HFFc6 (cell line): ENCODE data around the gene ROPN1L. TPM values are rescaled to one million over a fixed set of nuclear protein-coding genes. Genes with fewer than 3 reads are reported as not detected.

Source experiments
- DNase-seq: peaks from one replicate; pipeline ENCODE4 v3.0.0-alpha.2; 2018
- H3K27ac Mint-ChIP-seq: 2 replicates; pipeline ENCODE4 v1.8.0; 2020; ENCODE audit warnings: mild to moderate bottlenecking, mixed read lengths
- H3K27me3 Mint-ChIP-seq: 2 replicates; pipeline ENCODE4 v1.8.0; 2021; ENCODE audit warnings: mild to moderate bottlenecking, moderate library complexity, mixed read lengths; ENCODE audit not compliant: insufficient read depth
- H3K36me3 Mint-ChIP-seq: 2 replicates; pipeline ENCODE4 v1.8.0; 2021; ENCODE audit warnings: low read depth, mixed read lengths
- H3K4me1 Mint-ChIP-seq: 2 replicates; pipeline ENCODE4 v1.8.0; 2020; ENCODE audit warnings: low read depth, mixed read lengths
- H3K4me3 Mint-ChIP-seq: 2 replicates; pipeline ENCODE4 v1.8.0; 2020; ENCODE audit warnings: mild to moderate bottlenecking, moderate library complexity, mixed read lengths
- H3K9me3 Mint-ChIP-seq: 2 replicates; pipeline ENCODE4 v1.8.0; 2020; ENCODE audit warnings: mild to moderate bottlenecking, mixed read lengths
- CTCF ChIP-seq: fragments of 200-600 bp; sonication (generic); IDR thresholded peaks from 2 replicates; pipeline ENCODE4 v1.5.0; 2021; ENCODE audit warnings: antibody characterized with exemption, mild to moderate bottlenecking
- total RNA-seq, 6 experiments: library from RNA; stranded (reverse); fragmentation: NEBNext Ultra II Directional; extraction: Animal tissue kit (Norgen Biotek cat#: 25700); gene quantifications; 2 replicates in 1 of 6; 3 replicates in 5 of 6; pipeline ENCODE4 v1.2.3, GENCODE V29; 2021

ROPN1L gene
- total RNA-seq, 6 experiments from 2014 or later = 0.38 to 0.68 (median 0.47) TPM

- H3K27me3 Mint-ChIP-seq = no peaks in the 10 kb centered on the region
- no peaks in the 10 kb centered on the region for H3K4me1 Mint-ChIP-seq
- H3K27ac Mint-ChIP-seq = peak overlapping the region; percentile 6; the same call in 1 of the 2 replicates
- TF ChIP-seq CTCF = no peak
- DNase-seq = no peak
- no peaks in the 10 kb centered on the region for H3K9me3 Mint-ChIP-seq
- no peak overlapping the region; the same call in 1 of the 2 replicates for H3K4me3 Mint-ChIP-seq
- peaks cover 39% of the 10 kb centered on the region for H3K36me3 Mint-ChIP-seq
Measured at GRCh38 chr5:10409504-10409903, 32.2 kb upstream of the ROPN1L start.

- Mint-ChIP-seq H3K36me3 (peaks cover 44% of the 10 kb centered on the region), H3K27me3 (no peaks in the 10 kb centered on the region), H3K4me3 (no peak overlapping the region), H3K4me1 (no peaks in the 10 kb centered on the region), H3K27ac (no peak overlapping the region), H3K9me3 (no peaks in the 10 kb centered on the region)
- no peak for DNase-seq
- no peak for TF ChIP-seq CTCF
Measured at GRCh38 chr5:10410662-10411061, 31.0 kb upstream of the ROPN1L start.

GRCh38 chr5:10411336-10411735 lies 30.3 kb upstream of the ROPN1L start:
- Mint-ChIP-seq H3K36me3 (peaks cover 45% of the 10 kb centered on the region), H3K4me1 (no peaks in the 10 kb centered on the region), H3K9me3 (no peaks in the 10 kb centered on the region), H3K4me3 (no peak overlapping the region), H3K27ac (no peak overlapping the region), H3K27me3 (no peaks in the 10 kb centered on the region)
- DNase-seq = no peak
- no peak for TF ChIP-seq CTCF

GRCh38 chr5:10416868-10417267 lies 24.8 kb upstream of the ROPN1L start:
- Mint-ChIP-seq H3K27ac (no peak overlapping the region), H3K36me3 (peaks cover 67% of the 10 kb centered on the region), H3K9me3 (no peaks in the 10 kb centered on the region), H3K4me3 (no peak overlapping the region), H3K4me1 (peaks cover 24% of the 10 kb centered on the region), H3K27me3 (no peaks in the 10 kb centered on the region)
- TF ChIP-seq CTCF = no peak
- DNase-seq = no peak

- peak overlapping the region; percentile 18; the same call in 1 of the 2 replicates for H3K4me3 Mint-ChIP-seq
- no peaks in the 10 kb centered on the region; the same call in 1 of the 2 replicates for H3K27me3 Mint-ChIP-seq
- TF ChIP-seq CTCF = no peak
- 0 out of 2 replicates have a peak overlapping the region, but pooled peaks have one; percentile 7 for H3K27ac Mint-ChIP-seq
- no peak for DNase-seq
- peaks cover 66% of the 10 kb centered on the region for H3K36me3 Mint-ChIP-seq
- H3K4me1 Mint-ChIP-seq = peaks cover 36% of the 10 kb centered on the region
- no peaks in the 10 kb centered on the region for H3K9me3 Mint-ChIP-seq
Measured at GRCh38 chr5:10418654-10419345, 22.9 kb upstream of the ROPN1L start.
